ENCODE data around the gene PTPRO.

The PTPRO gene

DNA sequence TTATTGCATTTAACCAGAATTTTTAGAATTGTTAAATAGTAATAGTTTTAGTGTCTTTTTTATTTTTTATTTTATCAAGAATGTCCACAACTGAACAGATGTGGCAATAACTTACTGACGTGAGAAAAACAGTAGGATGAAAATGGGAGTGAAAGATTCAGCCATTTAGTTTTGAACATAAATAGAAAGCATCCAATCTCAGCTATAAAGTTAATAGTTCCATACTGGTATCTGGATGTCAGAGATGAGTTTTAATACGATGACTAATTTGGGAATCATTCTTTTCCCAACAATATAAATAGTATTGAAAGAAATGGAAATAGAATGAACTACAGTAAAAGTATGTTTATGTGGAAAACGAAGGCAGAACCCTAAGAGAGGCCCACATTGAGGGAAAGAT lies 307.5 kb downstream of the PTPRO start:
- Histone ChIP-seq H3K4me3 (ENCODE audit: low read length) (no peak overlapping the region), H3K9ac (ENCODE audit: low read depth, low read length) (no peak overlapping the region), H3K27me3 (ENCODE audit: insufficient read depth, low read length) (no peaks in the 10 kb centered on the region), H3K4me1 (ENCODE audit: insufficient read depth, low read length) (peaks cover 18% of the 10 kb centered on the region; the same call in 1 of the 2 replicates), H3K36me3 (ENCODE audit: insufficient read depth, low read length) (no peaks in the 10 kb centered on the region), H3K9me3 (ENCODE audit: insufficient read depth, low read depth, low read length) (no peaks in the 10 kb centered on the region), H3K27ac (ENCODE audit: low read depth, low read length) (no peak overlapping the region)
- no CpG with 5 or more reads among the region's 3 CpGs for WGBS

DNA sequence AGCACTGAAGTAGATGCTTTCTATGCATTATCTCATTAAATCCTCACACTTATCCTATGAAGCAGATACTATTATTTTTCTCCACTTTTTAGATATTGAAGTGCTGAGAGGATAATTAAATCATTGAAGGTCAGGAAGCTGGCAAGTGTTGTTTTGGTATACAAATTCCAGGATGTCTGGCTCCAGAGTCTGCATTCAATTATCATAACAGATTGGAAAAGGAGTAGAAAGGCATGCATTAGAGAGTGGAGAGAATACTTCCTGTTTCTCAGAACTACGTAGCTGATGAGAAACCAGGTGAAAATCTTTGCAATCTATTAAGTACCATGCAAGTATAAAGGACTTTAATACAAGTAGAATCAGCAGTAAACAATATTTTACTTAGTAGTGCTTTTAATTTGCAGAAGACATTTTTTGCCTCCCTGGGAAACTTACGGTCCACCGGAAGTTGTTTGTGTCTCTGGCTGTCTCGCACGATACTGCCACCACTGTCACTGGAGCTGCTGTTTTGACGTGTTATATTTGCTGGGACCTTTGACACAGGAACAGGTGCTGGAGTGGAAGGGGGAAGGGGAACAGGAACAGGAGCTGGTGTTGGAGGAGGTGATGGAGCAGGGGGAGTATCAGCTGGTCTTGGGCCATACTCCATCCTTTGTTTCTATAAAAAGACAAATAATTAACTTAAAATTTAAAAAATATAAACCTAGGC lies 308.9 kb downstream of the PTPRO start:
- no peaks in the 10 kb centered on the region for H3K9me3 ChIP-seq (ENCODE audit: insufficient read depth, low read depth, low read length)
- H3K27ac ChIP-seq (ENCODE audit: low read depth, low read length), result no peak overlapping the region
- H3K36me3 ChIP-seq (ENCODE audit: insufficient read depth, low read length), result no peaks in the 10 kb centered on the region
- H3K4me1 ChIP-seq (ENCODE audit: insufficient read depth, low read length), result peaks cover 18% of the 10 kb centered on the region; the same call in 1 of the 2 replicates
- no peak overlapping the region for H3K9ac ChIP-seq (ENCODE audit: low read depth, low read length)
- H3K4me3 ChIP-seq (ENCODE audit: low read length), result no peak overlapping the region
- 93% methylated on average over 5 of the region's 6 CpGs for WGBS
- no peaks in the 10 kb centered on the region for H3K27me3 ChIP-seq (ENCODE audit: insufficient read depth, low read length)

DNA sequence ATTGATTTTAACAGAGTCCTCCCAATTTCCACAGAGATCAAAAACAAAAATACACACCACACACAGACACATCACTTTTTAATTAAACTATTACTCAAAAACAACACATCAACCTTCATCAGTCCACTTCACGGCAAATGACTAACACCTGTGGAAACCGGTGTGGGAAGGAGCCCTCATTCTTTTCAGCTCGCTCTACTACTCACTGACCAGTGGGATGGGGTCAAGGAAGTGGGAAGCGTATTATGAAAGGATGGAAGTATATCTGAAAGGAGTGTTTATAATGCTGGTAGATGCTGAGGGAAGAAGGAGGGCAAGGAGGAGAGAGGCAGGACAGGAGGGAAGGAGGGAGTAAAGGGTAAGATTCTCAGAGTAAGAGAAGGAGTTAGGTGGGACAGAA lies 310.4 kb downstream of the PTPRO start:
- no peak overlapping the region for H3K27ac ChIP-seq (ENCODE audit: low read depth, low read length)
- 98% methylated on average over 4 of the region's 4 CpGs for WGBS

DNA sequence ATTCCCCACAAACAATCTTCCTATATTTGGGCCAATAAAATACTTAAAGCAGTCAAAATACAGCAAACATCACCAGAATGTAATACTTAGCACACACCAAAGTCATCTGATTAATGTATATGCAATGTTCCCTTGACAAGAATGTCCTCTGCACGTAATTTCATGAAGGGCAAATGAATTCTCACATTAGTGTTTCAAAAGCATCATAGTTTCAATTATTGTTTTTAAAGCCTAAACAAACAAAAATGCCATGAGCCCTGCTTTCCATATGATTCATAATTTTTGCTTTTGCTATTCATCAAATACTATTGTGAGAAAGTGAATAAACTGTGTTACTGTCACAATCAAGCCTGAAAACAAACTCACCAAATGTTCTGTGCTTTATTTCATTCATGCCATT lies 310.9 kb downstream of the PTPRO start:
- no peak overlapping the region for H3K4me3 ChIP-seq (ENCODE audit: low read length)
- 83% methylated on average over 1 of the region's 1 CpG for WGBS
- no peaks in the 10 kb centered on the region for H3K36me3 ChIP-seq (ENCODE audit: insufficient read depth, low read length)
- peaks cover 26% of the 10 kb centered on the region for H3K4me1 ChIP-seq (ENCODE audit: insufficient read depth, low read length)
- no peaks in the 10 kb centered on the region for H3K9me3 ChIP-seq (ENCODE audit: insufficient read depth, low read depth, low read length)
- H3K27ac ChIP-seq (ENCODE audit: low read depth, low read length), result no peak overlapping the region
- H3K27me3 ChIP-seq (ENCODE audit: insufficient read depth, low read length), result no peaks in the 10 kb centered on the region
- H3K9ac ChIP-seq (ENCODE audit: low read depth, low read length), result no peak overlapping the region

More for the DNA sequence above, 310.4 kb downstream of the PTPRO start:
- Histone ChIP-seq H3K9ac (ENCODE audit: low read depth, low read length) (no peak overlapping the region), H3K27me3 (ENCODE audit: insufficient read depth, low read length) (no peaks in the 10 kb centered on the region), H3K4me1 (ENCODE audit: insufficient read depth, low read length) (peaks cover 25% of the 10 kb centered on the region), H3K4me3 (ENCODE audit: low read length) (no peak overlapping the region), H3K9me3 (ENCODE audit: insufficient read depth, low read depth, low read length) (no peaks in the 10 kb centered on the region), H3K36me3 (ENCODE audit: insufficient read depth, low read length) (no peaks in the 10 kb centered on the region)

DNA sequence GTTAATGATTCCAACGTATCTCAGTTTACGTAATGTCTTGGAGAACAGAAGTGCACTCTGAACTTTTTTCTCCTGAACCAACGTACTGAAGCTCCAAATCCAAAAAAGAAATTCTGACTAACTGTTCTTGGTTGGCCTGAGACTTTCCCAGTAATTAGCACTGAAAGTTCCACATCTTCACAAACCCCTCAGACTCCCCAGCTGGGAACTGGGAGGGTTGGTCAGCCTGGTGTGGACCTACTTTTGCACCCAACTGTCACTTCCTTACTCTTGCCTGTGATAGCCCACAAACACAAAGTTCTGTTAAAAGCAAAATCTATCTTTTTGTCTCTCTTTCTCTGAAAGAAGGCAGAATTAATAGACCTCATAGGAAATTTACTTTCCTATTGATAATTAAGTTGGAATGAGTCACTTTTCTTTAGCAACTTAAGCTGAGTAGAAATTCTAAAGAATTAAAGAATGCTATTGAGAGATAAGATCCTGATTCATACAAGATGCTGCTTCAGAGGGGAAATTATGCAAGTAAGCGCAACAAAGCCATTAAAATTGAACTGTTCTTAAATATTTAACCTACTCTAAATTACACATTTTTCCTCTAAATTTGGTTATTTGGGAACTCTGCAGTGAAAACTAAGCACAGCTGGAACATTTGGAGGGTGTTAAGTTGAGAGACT lies 311.8 kb downstream of the PTPRO start:
- Histone ChIP-seq H3K9ac (ENCODE audit: low read depth, low read length) (no peak overlapping the region), H3K4me3 (ENCODE audit: low read length) (no peak overlapping the region), H3K9me3 (ENCODE audit: insufficient read depth, low read depth, low read length) (no peaks in the 10 kb centered on the region), H3K27ac (ENCODE audit: low read depth, low read length) (no peak overlapping the region), H3K36me3 (ENCODE audit: insufficient read depth, low read length) (no peaks in the 10 kb centered on the region), H3K4me1 (ENCODE audit: insufficient read depth, low read length) (peaks cover 16% of the 10 kb centered on the region), H3K27me3 (ENCODE audit: insufficient read depth, low read length) (no peaks in the 10 kb centered on the region)
- WGBS, result 89% methylated on average over 4 of the region's 4 CpGs

DNA sequence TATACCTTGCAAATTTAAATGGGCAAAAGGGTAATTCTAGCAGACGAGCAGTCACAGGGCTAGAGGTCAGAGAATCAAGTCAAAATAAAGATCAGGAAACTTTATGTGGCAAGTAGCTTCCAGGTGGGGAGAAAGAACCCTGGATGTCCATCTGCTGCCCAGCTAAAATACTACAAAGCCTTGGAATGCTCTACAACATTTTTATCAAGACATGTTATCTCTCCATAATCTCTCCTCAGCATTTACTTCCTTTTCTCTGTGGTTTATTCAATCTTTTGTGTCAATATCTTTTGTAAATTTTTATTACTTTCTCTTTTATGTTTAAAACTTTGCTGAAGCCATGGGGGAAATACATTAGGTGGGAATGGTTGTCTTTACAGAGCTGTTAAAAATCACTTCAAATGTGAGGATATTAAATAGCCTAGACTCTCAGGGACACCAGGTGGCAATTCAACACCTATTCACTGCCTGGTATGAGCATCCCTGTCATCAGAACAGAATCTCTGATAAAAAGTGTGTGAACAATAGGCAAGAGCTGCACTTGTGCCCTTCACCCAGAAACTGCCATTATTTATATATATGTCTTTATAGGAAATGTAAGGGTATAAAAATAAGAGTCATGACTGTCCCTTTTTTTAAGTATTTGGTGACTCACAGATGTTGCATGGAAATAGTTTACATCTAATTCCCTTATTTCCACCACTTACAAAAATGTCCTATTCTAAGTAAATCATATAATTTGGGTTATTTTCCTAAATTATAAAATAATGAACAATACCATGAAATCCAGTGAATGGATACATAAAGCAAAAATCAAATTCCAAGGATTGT lies 314.0 kb downstream of the PTPRO start:
- Histone ChIP-seq H3K27ac (ENCODE audit: low read depth, low read length) (no peak overlapping the region), H3K9me3 (ENCODE audit: insufficient read depth, low read depth, low read length) (no peaks in the 10 kb centered on the region), H3K9ac (ENCODE audit: low read depth, low read length) (no peak overlapping the region), H3K36me3 (ENCODE audit: insufficient read depth, low read length) (no peaks in the 10 kb centered on the region), H3K4me3 (ENCODE audit: low read length) (no peak overlapping the region), H3K4me1 (ENCODE audit: insufficient read depth, low read length) (peaks cover 10% of the 10 kb centered on the region), H3K27me3 (ENCODE audit: insufficient read depth, low read length) (no peaks in the 10 kb centered on the region)
- 94% methylated on average over 1 of the region's 1 CpG for WGBS

DNA sequence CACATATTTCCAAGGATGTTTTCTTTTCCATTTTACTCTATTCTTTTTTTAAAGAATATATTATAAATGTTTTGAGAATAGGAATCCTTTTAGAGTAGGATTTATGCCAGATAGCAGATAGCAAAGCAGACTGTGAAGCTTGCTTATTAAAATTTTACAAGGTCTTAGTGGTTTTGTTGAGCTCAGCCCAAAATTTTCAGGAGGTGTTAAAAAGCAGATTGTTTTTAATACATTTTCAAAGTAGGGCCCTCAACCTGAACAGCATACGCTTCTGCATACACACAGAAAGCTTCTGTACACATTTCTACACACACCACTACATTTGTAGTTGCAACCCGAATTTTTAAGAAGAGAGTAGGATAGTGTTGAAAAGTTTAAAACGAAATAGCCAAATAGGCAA lies 315.9 kb downstream of the PTPRO start:
- WGBS, result 100% methylated on average over 1 of the region's 3 CpGs
- Histone ChIP-seq H3K36me3 (ENCODE audit: insufficient read depth, low read length) (no peaks in the 10 kb centered on the region), H3K27ac (ENCODE audit: low read depth, low read length) (no peak overlapping the region)

DNA sequence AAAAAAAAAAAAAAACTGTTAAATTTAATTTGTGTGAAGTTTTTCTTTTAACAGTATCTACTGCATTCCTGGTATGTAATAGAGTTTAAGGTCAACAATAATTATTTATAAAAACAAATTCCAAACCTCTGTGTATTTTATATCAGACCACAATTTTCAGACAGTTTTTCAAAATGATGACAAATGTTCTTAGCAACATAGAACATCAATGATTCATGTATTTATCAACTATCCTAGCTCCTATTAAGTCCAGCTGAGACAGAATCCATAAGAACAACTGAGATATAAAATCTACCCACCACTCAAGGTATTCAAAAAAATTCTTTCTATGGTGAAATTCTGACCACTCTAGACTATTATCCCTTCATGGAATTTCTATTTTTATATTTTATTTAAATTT lies 322.4 kb downstream of the PTPRO start:
- no peaks in the 10 kb centered on the region for H3K9me3 ChIP-seq (ENCODE audit: insufficient read depth, low read depth, low read length)
- H3K36me3 ChIP-seq (ENCODE audit: insufficient read depth, low read length), result no peaks in the 10 kb centered on the region
- H3K27me3 ChIP-seq (ENCODE audit: insufficient read depth, low read length), result no peaks in the 10 kb centered on the region
- no peak overlapping the region for H3K9ac ChIP-seq (ENCODE audit: low read depth, low read length)
- H3K27ac ChIP-seq (ENCODE audit: low read depth, low read length), result no peak overlapping the region
- no peaks in the 10 kb centered on the region for H3K4me1 ChIP-seq (ENCODE audit: insufficient read depth, low read length)
- H3K4me3 ChIP-seq (ENCODE audit: low read length), result no peak overlapping the region

More for the DNA sequence above, 315.9 kb downstream of the PTPRO start:
- Histone ChIP-seq H3K4me3 (ENCODE audit: low read length) (no peak overlapping the region), H3K27me3 (ENCODE audit: insufficient read depth, low read length) (no peaks in the 10 kb centered on the region), H3K9ac (ENCODE audit: low read depth, low read length) (no peak overlapping the region), H3K4me1 (ENCODE audit: insufficient read depth, low read length) (peaks cover 10% of the 10 kb centered on the region), H3K9me3 (ENCODE audit: insufficient read depth, low read depth, low read length) (no peaks in the 10 kb centered on the region)

DNA sequence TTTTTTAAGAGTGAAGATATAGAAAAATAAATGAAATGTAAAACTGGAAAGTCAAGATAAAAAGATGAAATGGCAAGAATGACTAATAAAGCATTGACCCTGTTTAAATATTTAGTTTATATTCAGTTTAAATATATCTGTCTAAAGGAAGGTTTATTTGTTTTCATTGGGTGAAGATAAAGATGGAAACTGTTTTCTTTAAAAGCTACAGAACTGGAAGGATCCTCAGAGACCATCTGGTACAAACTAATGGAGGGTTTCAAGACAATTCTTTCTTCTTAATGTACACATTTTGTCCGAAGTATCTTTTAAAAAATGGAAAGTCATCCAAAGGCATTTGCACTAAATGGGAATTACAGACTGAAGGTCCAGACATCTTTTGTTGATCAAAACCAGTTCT lies 324.3 kb downstream of the PTPRO start:
- WGBS, result 11% methylated on average over 1 of the region's 1 CpG
- Histone ChIP-seq H3K36me3 (ENCODE audit: insufficient read depth, low read length) (no peaks in the 10 kb centered on the region), H3K27ac (ENCODE audit: low read depth, low read length) (no peak overlapping the region)

More for the DNA sequence above, 324.3 kb downstream of the PTPRO start:
- no peak overlapping the region for H3K9ac ChIP-seq (ENCODE audit: low read depth, low read length)
- no peaks in the 10 kb centered on the region for H3K9me3 ChIP-seq (ENCODE audit: insufficient read depth, low read depth, low read length)
- H3K4me3 ChIP-seq (ENCODE audit: low read length), result no peak overlapping the region
- no peaks in the 10 kb centered on the region for H3K27me3 ChIP-seq (ENCODE audit: insufficient read depth, low read length)
- no peaks in the 10 kb centered on the region for H3K4me1 ChIP-seq (ENCODE audit: insufficient read depth, low read length)
